ENCODE results near the gene YAE1. TPM values are rescaled to one million over a fixed set of nuclear protein-coding genes. Genes with fewer than 3 reads are reported as not detected.

YAE1 gene
- total RNA-seq, 1 experiment from 2014 or later: 21.9 TPM

DNA sequence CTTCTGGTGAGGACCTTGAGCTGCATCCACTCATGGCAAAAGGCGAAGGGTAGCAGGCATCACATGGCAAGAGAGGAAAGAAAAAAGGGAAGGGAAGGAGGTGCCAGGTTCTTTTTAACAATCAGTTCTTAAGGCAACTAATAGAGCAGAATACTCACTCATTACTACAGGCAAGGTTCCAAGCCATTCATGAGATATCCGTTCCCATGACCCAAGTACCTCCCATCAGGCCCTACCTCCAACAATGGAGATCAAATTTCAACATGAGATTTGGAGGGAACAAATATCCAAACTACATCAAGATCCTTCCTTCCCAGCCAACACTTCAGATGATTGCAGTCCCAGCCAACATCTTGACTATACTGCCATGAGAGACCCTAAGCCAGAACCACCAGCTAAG, 38.9 kb upstream of the YAE1 start (continued):
- TF ChIP-seq TEAD1 (CRISPR knock-in tag; IDR thresholded peaks at IDR 0.05) (no peak), ZNF671 (CRISPR knock-in tag; IDR thresholded peaks at IDR 0.05) (no peak), TCF7 (CRISPR knock-in tag; IDR thresholded peaks at IDR 0.05; ENCODE audit: low read depth) (no peak), ATF1 (CRISPR knock-in tag; IDR thresholded peaks at IDR 0.05) (no peak)
- TF ChIP-seq, protein P1, sequence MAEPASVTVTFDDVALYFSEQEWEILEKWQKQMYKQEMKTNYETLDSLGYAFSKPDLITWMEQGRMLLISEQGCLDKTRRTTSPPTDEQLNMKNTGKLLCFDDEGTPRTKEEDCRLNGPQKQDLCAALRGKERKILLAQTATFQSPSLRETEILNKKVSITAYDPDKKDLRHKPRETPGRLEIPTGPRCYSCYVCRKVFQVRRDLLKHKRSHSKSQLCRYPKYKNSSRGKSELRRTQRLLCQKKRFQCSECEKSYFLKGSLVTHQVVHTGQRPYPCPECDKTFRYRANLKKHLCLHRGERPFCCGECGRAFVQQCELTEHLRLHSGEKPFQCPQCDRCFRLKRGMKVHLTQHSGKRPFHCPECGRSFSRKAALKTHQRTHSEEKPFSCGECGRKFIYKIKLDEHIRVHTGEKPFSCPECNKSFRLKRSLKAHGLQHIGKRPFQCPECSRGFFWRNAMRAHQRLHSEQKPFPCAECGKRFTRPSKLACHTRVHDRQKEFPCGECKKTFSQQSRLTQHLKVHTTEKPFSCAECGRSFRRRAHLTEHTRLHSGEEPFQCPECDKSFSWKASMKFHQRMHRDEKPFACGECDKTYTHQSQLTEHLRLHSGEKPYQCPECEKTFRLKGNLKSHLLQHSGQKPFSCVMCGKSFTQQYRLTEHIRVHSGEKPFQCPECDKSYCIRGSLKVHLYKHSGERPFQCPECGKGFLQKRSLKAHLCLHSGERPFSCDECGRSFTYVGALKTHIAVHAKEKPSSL (CRISPR knock-in tag; conservative IDR thresholded peaks at IDR 0.05): no peak
- TF ChIP-seq, protein P2, sequence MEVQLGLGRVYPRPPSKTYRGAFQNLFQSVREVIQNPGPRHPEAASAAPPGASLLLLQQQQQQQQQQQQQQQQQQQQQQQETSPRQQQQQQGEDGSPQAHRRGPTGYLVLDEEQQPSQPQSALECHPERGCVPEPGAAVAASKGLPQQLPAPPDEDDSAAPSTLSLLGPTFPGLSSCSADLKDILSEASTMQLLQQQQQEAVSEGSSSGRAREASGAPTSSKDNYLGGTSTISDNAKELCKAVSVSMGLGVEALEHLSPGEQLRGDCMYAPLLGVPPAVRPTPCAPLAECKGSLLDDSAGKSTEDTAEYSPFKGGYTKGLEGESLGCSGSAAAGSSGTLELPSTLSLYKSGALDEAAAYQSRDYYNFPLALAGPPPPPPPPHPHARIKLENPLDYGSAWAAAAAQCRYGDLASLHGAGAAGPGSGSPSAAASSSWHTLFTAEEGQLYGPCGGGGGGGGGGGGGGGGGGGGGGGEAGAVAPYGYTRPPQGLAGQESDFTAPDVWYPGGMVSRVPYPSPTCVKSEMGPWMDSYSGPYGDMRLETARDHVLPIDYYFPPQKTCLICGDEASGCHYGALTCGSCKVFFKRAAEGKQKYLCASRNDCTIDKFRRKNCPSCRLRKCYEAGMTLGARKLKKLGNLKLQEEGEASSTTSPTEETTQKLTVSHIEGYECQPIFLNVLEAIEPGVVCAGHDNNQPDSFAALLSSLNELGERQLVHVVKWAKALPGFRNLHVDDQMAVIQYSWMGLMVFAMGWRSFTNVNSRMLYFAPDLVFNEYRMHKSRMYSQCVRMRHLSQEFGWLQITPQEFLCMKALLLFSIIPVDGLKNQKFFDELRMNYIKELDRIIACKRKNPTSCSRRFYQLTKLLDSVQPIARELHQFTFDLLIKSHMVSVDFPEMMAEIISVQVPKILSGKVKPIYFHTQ (CRISPR knock-in tag; IDR thresholded peaks at IDR 0.05): no peak

DNA sequence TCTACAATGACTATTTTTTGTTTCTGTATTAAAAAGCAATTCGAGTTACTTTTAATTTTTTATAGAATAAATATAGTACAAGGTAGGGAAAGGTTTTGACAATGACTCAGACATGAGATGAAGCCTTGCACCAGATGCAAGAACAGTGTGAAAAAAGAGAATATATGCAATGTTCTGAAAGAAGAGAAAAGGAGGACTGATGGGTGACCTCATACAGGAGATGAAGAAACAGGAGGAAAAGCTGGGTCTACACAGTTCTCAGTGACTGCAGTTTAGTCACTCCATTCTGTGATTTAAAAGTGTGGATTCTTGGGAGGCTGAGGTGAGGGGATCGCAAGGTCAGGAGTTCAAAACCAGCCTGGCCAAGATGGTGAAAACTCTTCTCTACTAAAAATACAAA, 38.3 kb upstream of the YAE1 start:
- TF ChIP-seq USF1 (CRISPR knock-in tag; IDR thresholded peaks at IDR 0.05) (no peak), FOXK1 (CRISPR knock-in tag; IDR thresholded peaks at IDR 0.05) (no peak), ZNF263 (CRISPR knock-in tag; IDR thresholded peaks at IDR 0.05; ENCODE audit: low read depth) (no peak), ESRRA (CRISPR knock-in tag; IDR thresholded peaks at IDR 0.05; ENCODE audit: borderline replicate concordance) (no peak), TEAD4 (CRISPR knock-in tag; IDR thresholded peaks at IDR 0.05) (no peak), SMAD3 (CRISPR knock-in tag; IDR thresholded peaks at IDR 0.05; ENCODE audit: borderline replicate concordance) (no peak), ZNF219 (CRISPR knock-in tag; IDR thresholded peaks at IDR 0.05; ENCODE audit: borderline replicate concordance) (no peak), NFATC4 (CRISPR knock-in tag; IDR thresholded peaks at IDR 0.05) (no peak), ERG (CRISPR knock-in tag; IDR thresholded peaks at IDR 0.05) (no peak), CBFB (CRISPR knock-in tag; IDR thresholded peaks at IDR 0.05; ENCODE audit: low read depth) (no peak), FOXP4 (CRISPR knock-in tag; IDR thresholded peaks at IDR 0.05) (no peak)
- TF ChIP-seq, protein P3, sequence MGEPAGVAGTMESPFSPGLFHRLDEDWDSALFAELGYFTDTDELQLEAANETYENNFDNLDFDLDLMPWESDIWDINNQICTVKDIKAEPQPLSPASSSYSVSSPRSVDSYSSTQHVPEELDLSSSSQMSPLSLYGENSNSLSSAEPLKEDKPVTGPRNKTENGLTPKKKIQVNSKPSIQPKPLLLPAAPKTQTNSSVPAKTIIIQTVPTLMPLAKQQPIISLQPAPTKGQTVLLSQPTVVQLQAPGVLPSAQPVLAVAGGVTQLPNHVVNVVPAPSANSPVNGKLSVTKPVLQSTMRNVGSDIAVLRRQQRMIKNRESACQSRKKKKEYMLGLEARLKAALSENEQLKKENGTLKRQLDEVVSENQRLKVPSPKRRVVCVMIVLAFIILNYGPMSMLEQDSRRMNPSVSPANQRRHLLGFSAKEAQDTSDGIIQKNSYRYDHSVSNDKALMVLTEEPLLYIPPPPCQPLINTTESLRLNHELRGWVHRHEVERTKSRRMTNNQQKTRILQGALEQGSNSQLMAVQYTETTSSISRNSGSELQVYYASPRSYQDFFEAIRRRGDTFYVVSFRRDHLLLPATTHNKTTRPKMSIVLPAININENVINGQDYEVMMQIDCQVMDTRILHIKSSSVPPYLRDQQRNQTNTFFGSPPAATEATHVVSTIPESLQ (CRISPR knock-in tag; IDR thresholded peaks at IDR 0.05): no peak
- Mint-ChIP-seq H3K4me1 (peaks cover 29% of the 10 kb centered on the region), H3K36me3 (no peaks in the 10 kb centered on the region), H3K27ac (no peak overlapping the region), H3K4me3 (no peak overlapping the region), H3K9me3 (no peaks in the 10 kb centered on the region), H3K27me3 (ENCODE audit: low read depth) (no peaks in the 10 kb centered on the region)
- DNase-seq (ENCODE audit: low spot score): no peak
- ChIA-PET CTCF (interaction anchor here (1.1 kb wide), 1 partner anchor 39 kb away, joined by 3 read pairs; no protein-coding TSS in a partner anchor), POLR2A (no interaction called here)
- ATAC-seq: no peak

Data from WTC11 (cell line).